Right lobe of liver (tissue), 4 donors: ENCODE results near the gene TAS2R13.

Experiments
- CTCF ChIP-seq, 4 donors: fragments of 200-600 bp in 3 of 4; fragments of 450-650 bp in 1 of 4; IDR thresholded peaks; one replicate each; pipeline versions ENCODE4 v1.5.1 to v1.8.0; 2016 to 2022; ENCODE audit warnings: antibody characterized with exemption in 4 of 4, mild to moderate bottlenecking in 2 of 4
- POLR2A ChIP-seq: fragments of 450-650 bp; IDR thresholded peaks from one replicate; pipeline ENCODE4 v1.6.1; 2017; ENCODE audit warnings: antibody characterized with exemption, mild to moderate bottlenecking
- donor health status: DM: no; HTN: no; CAD: no.
- donor health status: DM: no; HTN: no; CAD: no.
- donor health status: DM: no; HTN: yes; CAD: no.

- no peak for TF ChIP-seq POLR2A
- peak; percentile 41 to 59 (median 54) for TF ChIP-seq CTCF (IDR thresholded peaks at IDR 0.05)
Measured at GRCh38 chr12:10867381-10867780, 42.0 kb downstream of the TAS2R13 start.
